T-helper 22 cell (primary cell): ENCODE measurements around the gene ACTR10.

Experiments used
- DNase-seq: peaks from one replicate; pipeline ENCODE4 v3.0.0-alpha.2; 2020; ENCODE audit warnings: low read depth

The ACTR10 gene

DNA sequence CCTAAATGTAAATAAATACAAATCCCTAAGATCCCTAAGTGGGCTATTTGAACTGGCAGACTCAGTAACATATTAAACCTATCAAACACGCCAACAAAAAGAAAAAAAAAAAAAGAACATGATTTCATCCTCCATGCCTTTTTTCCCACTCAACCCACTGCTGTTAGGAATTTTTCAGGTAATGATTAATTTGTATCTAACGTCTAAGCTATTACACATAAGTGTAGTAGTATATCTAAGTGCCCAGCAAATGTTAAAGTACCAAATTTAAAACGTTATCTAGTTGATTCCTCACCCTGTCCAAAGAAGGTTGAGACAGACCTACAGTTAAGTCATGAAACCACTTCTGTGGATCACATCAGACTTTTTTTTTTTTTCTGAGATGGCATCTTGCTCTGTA, 82.0 kb downstream of the ACTR10 start:
- DNase-seq = no peak

DNA sequence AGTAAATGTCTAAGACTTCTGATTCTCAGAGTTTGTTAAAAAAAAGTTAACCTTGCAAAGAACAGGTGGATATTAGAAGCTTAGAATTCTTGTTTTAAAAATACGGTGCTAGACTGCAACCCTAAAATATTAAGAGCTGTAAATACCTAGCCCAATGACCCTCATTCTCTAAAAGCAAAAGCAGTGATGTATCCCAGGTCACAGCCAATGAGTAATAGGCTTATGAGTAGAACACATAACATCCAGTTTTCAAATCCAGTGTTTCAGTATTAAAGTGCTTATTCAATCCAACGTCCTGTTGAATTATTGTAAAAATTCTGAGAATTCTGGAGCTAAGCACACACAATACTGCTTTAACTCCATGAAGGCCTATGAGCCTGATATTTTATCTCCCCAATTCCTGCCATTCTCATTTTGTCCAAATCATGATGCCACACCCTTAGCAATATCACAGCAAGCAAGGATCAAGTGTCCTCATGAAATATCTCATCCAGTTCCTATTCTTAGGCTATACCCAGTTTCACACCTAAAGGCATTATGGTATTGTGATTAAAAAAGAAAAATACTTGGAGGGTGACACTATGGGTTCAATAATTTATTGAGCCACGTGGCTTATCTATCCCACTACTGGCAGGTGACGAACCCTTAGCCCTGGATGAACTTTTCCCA, 83.1 kb downstream of the ACTR10 start:
- no peak for DNase-seq

DNA sequence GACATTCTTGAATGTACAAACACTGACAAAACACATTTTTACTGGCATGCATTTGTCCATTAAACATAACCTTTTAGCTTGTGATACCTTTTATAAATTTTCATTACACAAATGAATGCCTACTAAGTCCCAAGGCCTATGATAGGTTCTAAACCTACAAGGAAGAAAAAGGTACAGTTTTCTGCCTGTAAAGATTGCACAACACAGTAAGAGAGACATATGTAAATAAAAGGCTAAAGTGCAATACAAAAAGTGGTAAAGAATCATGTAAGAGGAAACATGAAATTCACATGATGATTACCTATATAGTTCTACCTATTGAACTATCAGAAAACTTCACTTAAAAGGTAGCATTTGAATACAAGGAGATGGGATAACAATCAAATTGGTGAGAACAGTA, 83.8 kb downstream of the ACTR10 start:
- DNase-seq = no peak

DNA sequence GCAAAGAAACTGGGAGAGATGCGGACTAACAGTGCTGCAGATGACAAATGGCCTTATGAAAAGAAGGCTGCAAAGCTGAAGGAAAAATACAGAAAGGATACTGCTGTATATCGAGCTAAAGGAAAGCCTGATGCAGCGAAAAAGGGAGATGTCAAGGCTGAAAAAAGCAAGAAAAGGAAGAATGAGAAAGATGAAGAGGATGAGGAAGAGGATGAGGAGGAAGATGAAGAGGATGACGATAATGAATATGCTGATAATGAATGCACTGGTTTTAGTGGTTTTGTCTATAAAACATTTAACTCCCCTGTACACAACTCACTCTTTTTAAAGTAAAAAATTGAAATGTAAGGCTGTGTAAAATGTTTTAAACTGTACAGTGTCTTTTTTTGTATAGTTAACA, 85.2 kb downstream of the ACTR10 start:
- no peak for DNase-seq
